Natural killer cell (primary cell): Measurements from ENCODE around the gene ZMYM5. TPM values are rescaled to one million over a fixed set of nuclear protein-coding genes. Genes with fewer than 3 reads are reported as not detected.

ENCODE experiments used
- ATAC-seq, 3 donors: fragments of 150-1000 bp in 2 of 3; fragments of 200-7000 bp in 1 of 3; cut with Tn5 transposase; 1 replicate in 1 of 3; 2 replicates in 2 of 3; pipeline ENCODE4 v1.10.0; 2021; ENCODE audit warnings: mild to moderate bottlenecking in 2 of 3, moderate library complexity in 2 of 3
- DNase-seq, 2 donors: peaks; one replicate each; pipeline versions ENCODE4 v3.0.0 to v3.0.0-alpha.2; 2013 to 2021; ENCODE audit warnings: mixed read lengths in 1 of 2
- H3K27ac ChIP-seq: one replicate; pipeline ENCODE4 v1.5.1; 2013; ENCODE audit warnings: mild to moderate bottlenecking, low read length
- H3K27me3 ChIP-seq: one replicate; pipeline ENCODE4 v1.6.1; 2013; ENCODE audit warnings: low read length; ENCODE audit not compliant: control insufficient read depth, insufficient read depth
- H3K36me3 ChIP-seq: one replicate; pipeline ENCODE4 v1.6.1; 2013; ENCODE audit warnings: low read length; ENCODE audit not compliant: control insufficient read depth, insufficient read depth
- H3K4me1 ChIP-seq: one replicate; pipeline ENCODE4 v1.6.1; 2013; ENCODE audit warnings: low read length; ENCODE audit not compliant: control insufficient read depth, insufficient read depth
- H3K4me3 ChIP-seq: one replicate; pipeline ENCODE4 v1.5.1; 2013; ENCODE audit warnings: low read length
- H3K9me3 ChIP-seq: one replicate; pipeline ENCODE4 v1.6.1; 2013; ENCODE audit warnings: low read length; ENCODE audit not compliant: control insufficient read depth, insufficient read depth
- H3K27ac Mint-ChIP-seq, 2 donors: one replicate each; pipeline ENCODE4 v1.8.0; 2022; ENCODE audit warnings: mild to moderate bottlenecking in 2 of 2, mixed read lengths in 2 of 2, moderate library complexity in 1 of 2
- H3K27me3 Mint-ChIP-seq, 2 donors: one replicate each; pipeline ENCODE4 v1.8.0; 2022; ENCODE audit warnings: low read depth in 2 of 2, mixed read lengths in 2 of 2
- H3K36me3 Mint-ChIP-seq: one replicate; pipeline ENCODE4 v1.8.0; 2022; ENCODE audit warnings: mixed read lengths
- H3K4me1 Mint-ChIP-seq, 2 donors: one replicate each; pipeline ENCODE4 v1.8.0; 2022; ENCODE audit warnings: mixed read lengths in 2 of 2
- H3K4me3 Mint-ChIP-seq: one replicate; pipeline ENCODE4 v1.8.0; 2022; ENCODE audit warnings: mild to moderate bottlenecking, moderate library complexity, mixed read lengths
- H3K9me3 Mint-ChIP-seq, 2 donors: one replicate each; pipeline ENCODE4 v1.8.0; 2022; ENCODE audit warnings: mixed read lengths in 2 of 2
- CTCF ChIP-seq: fragments of 200-600 bp; IDR thresholded peaks from one replicate; pipeline ENCODE4 v1.8.0; 2022; ENCODE audit warnings: antibody characterized with exemption
- WGBS: methylation state at CpG from one replicate; pipeline ENCODE4 v1.1.7; 2013; ENCODE audit warnings: missing lambda C conversion rate; ENCODE audit not compliant: insufficient coverage; 5-methylcytosine and 5-hydroxymethylcytosine counted together
- intact Hi-C: fragments of 100-400 bp; cut with micrococcal nuclease; formaldehyde crosslinking; loops from one replicate; pipeline ENCODE4 v1.14.2; 2022
- total RNA-seq, 4 donors: library from RNA; stranded (reverse); fragments of 120-200 nt in 1 of 4; gene quantifications; one replicate each; pipeline versions ENCODE4 v1.2.3 to v1.2.4, GENCODE V29; 2013 to 2022

ZMYM5 gene
- total RNA-seq, 3 donors from 2014 or later (not counting 1 experiment from before 2014, with no cell fraction given), result 29.5 to 37.4 (median 36.0) TPM

DNA sequence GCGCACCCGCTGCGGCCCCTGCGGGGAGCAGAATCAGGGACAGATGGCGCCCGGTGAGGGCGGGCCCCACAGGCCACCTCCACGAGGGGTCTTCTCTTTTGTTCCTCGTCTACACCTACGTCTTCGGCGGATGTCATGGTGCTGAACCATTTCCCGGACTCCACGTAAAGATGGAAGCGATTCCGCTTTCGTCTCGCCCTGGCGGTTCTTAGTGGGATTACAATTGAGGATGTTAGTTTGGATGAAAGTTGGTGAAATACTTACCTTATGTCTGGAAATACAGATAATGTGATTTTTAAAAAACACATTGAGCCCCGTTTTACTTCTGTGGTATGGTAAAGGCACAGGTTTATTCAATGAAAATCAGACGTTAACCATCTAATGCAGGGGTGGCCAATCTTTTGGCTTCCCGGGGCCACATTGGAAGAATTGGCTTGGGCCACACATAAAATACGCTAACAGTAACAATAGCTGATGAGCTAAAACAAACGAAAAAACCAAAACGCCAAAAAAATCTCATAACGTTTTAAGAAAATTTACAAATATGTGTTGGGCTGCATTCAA lies 1.4 kb upstream of the ZMYM5 start:
- 16% methylated on average over 26 of the region's 26 CpGs for WGBS
- Histone ChIP-seq H3K36me3 (no peaks in the 10 kb centered on the region), H3K4me1 (peaks cover 25% of the 10 kb centered on the region), H3K27me3 (no peaks in the 10 kb centered on the region), H3K27ac (peak overlapping the region; percentile 98), H3K4me3 (peak overlapping the region; percentile 64), H3K9me3 (no peaks in the 10 kb centered on the region)
- no peaks in the 10 kb centered on the region for H3K27me3 Mint-ChIP-seq
- H3K36me3 Mint-ChIP-seq, result no peaks in the 10 kb centered on the region
- no peaks in the 10 kb centered on the region for H3K9me3 Mint-ChIP-seq
- TF ChIP-seq CTCF, result peak; percentile 79
- H3K27ac Mint-ChIP-seq, result peak overlapping the region; percentile 91 to 94
- peak; percentile 61 to 90 for DNase-seq
- H3K4me1 Mint-ChIP-seq, result peaks cover 25 to 30% of the 10 kb centered on the region in 2 donors
- intact Hi-C loops, result loop anchor here (10.0 kb wide), 1 partner anchor 230 kb away; the partner anchor contains the start of gene MPHOSPH8
- ATAC-seq, result peak; percentile 6 to 18 (median 11)
- H3K4me3 Mint-ChIP-seq, result peak overlapping the region; percentile 93

DNA sequence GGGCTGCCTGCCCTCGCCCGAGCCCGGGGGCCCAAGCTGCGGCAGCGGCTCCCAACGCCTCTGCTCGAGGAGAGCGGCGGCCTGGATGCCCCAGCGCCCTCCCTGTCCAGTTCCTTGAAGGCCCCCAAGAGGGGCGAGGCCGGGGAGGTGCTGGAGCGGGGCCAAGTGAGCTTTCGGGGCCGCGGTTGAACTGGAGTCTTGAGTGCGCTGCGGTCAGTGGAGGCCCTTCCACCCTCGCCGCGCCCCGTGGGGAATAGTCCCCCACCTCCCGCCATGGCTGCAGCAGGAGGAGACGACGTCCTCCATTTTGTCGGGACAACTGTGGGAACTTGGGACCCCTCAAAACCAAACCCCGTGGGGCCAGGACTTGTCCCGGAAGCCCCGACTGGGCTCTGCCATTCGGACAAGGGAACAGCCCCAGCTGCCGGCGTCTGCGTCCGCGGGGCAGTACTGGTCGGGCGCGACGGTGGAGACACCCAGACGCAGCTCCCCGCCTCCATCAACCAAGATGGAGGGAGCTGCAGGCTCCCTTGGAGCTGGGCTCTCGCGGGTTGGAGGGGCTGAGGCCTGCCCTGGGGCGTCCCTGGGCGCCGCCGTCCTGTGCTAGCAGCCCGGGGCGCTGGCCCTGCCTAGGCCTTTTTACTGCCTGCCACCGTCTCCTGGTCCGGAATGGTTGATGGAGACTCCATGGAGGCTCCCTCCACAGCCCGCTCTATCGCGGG lies 736 bp upstream of the ZMYM5 start:
- TF ChIP-seq CTCF, result no peak
- no peaks in the 10 kb centered on the region for H3K9me3 Mint-ChIP-seq
- ATAC-seq, result peak; percentile 25 to 45 (median 27)

GRCh38 chr13:19862481-19863313 lies 752 bp downstream of the ZMYM5 start:
- peak overlapping the region; percentile 64 for H3K4me3 ChIP-seq
- under 1% methylated on average over 63 of the region's 66 CpGs for WGBS
- no peak for TF ChIP-seq CTCF
- DNase-seq (peak; percentile 39 to 72), ATAC-seq (no peak)
- H3K4me3 Mint-ChIP-seq, result peak overlapping the region; percentile 95
- H3K36me3 ChIP-seq, result peaks cover 6% of the 10 kb centered on the region
- H3K27me3 ChIP-seq, result no peaks in the 10 kb centered on the region
- H3K27me3 Mint-ChIP-seq, result no peaks in the 10 kb centered on the region
- peak overlapping the region; percentile 98 for H3K27ac ChIP-seq
- intact Hi-C loops, result loop anchor here (1.0 to 10.0 kb wide), 3 partner anchors 80 to 228 kb away; partner anchors contain the start of genes MPHOSPH8 and PSPC1
- H3K27ac Mint-ChIP-seq, result peak overlapping the region; percentile 91 to 94
- H3K4me1 Mint-ChIP-seq, result peaks cover 36 to 42% of the 10 kb centered on the region in 2 donors
- H3K36me3 Mint-ChIP-seq, result no peaks in the 10 kb centered on the region
- peaks cover 25% of the 10 kb centered on the region for H3K4me1 ChIP-seq
- H3K9me3 ChIP-seq, result no peaks in the 10 kb centered on the region
- no peaks in the 10 kb centered on the region for H3K9me3 Mint-ChIP-seq

More for the DNA sequence above, 736 bp upstream of the ZMYM5 start:
- no peaks in the 10 kb centered on the region for H3K9me3 ChIP-seq
- Mint-ChIP-seq H3K36me3 (no peaks in the 10 kb centered on the region), H3K27ac (peak overlapping the region; percentile 91 to 94), H3K4me3 (peak overlapping the region; percentile 93), H3K4me1 (peaks cover 28 to 31% of the 10 kb centered on the region in 2 donors), H3K27me3 (no peaks in the 10 kb centered on the region)
- H3K27me3 ChIP-seq, result no peaks in the 10 kb centered on the region
- peak; percentile 71 to 79 for DNase-seq
- H3K36me3 ChIP-seq, result no peaks in the 10 kb centered on the region
- under 1% methylated on average over 54 of the region's 54 CpGs for WGBS
- intact Hi-C loops, result loop anchor here (10.0 kb wide), 1 partner anchor 229 kb away; the partner anchor contains the start of gene MPHOSPH8
- H3K4me3 ChIP-seq, result peak overlapping the region; percentile 64
- H3K4me1 ChIP-seq, result peaks cover 25% of the 10 kb centered on the region
- peak overlapping the region; percentile 98 for H3K27ac ChIP-seq
